Ishikawa (cell line): ENCODE data around the gene IKZF2.

Experiments used
- CREB1 ChIP-seq: IDR thresholded peaks from 2 replicates; pipeline ENCODE4 v1.6.1; 2012; ENCODE audit warnings: low read depth
- EP300 ChIP-seq: IDR thresholded peaks from 2 replicates; pipeline ENCODE4 v1.6.1; 2012; ENCODE audit warnings: borderline replicate concordance
- MAX ChIP-seq: IDR thresholded peaks from 2 replicates; pipeline ENCODE4 v1.6.1; 2012

- TF ChIP-seq MAX (no peak), EP300 (no peak), CREB1 (no peak)
Measured at GRCh38 chr2:213001297-213001910, 150.0 kb downstream of the IKZF2 start.
